GM19372 (cell line): ENCODE results near the gene FAM90A1.
"Not testable (repeated sequence)": the region's sequence is repeated elsewhere in the genome, so short reads cannot be mapped to it uniquely, and the experiment has no call there.

Source experiments
- ATAC-seq: cut with Tn5 transposase; IDR thresholded peaks from one replicate; pipeline ENCODE4 v1.9.1; 2021; ENCODE audit warnings: mild to moderate bottlenecking, low read depth, moderate library complexity; ENCODE audit not compliant: unreplicated experiment

Gene FAM90A1

DNA sequence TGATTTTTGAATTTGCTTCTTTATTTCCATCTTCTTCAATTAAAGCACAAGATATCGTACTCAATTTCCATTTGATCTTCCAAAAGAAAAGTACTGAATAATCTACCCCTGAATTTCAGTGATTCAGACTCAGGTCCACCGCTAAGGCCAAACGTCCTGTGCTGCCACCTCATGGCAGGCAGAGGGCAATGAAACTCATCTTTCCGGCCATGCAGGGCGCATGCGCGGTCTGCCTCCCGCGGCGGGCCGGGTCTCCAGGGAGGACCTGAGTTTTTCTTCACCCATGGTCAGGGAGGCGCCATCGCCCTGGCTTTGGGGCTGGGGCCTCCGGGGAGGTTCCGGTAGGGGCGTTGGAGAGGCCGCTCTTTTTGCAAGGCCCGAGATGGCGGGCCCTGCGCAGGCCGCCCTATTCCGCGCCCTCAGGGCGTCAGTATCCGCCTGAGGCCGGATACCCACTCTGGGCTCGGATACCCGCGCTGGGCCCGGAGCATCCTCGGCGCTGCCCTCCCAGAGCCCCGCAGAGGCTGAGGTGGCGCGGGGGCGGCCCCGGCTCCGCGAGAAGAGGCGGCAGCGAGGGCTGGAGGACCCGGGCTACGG, 47.3 kb downstream of the FAM90A1 start:
- not testable (repeated sequence) for ATAC-seq

DNA sequence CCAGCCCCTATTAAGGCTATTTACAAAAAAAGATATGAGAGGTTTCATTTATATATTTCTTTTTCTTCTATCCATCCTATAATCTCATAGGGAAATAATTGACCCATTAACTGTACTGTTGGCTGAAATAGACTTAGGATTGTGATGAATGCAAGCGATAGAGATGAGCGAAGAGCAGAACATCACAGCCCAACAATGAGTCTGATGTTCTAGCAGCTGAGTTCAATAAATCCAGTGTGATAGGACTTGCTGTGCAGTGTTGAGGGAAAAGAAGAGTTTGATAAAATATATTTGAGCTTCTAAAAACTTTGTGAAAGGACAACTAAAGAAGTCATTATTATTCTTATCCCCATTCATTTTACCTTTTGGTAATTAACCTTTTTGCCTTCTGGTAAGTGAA, 54.5 kb downstream of the FAM90A1 start:
- ATAC-seq, result not testable (repeated sequence)
